CD4-positive, alpha-beta T cell treated with Interleukin-6 for 4 hours (primary cell): Measurements from ENCODE around the gene SPSB1.
A peak's percentile ranks its signal among the peaks of the same experiment; 100 is the strongest.

ENCODE experiments used
- DNase-seq: peaks from one replicate; pipeline ENCODE4 v3.0.0-alpha.2; 2020; ENCODE audit warnings: mixed read lengths

SPSB1 gene

DNA sequence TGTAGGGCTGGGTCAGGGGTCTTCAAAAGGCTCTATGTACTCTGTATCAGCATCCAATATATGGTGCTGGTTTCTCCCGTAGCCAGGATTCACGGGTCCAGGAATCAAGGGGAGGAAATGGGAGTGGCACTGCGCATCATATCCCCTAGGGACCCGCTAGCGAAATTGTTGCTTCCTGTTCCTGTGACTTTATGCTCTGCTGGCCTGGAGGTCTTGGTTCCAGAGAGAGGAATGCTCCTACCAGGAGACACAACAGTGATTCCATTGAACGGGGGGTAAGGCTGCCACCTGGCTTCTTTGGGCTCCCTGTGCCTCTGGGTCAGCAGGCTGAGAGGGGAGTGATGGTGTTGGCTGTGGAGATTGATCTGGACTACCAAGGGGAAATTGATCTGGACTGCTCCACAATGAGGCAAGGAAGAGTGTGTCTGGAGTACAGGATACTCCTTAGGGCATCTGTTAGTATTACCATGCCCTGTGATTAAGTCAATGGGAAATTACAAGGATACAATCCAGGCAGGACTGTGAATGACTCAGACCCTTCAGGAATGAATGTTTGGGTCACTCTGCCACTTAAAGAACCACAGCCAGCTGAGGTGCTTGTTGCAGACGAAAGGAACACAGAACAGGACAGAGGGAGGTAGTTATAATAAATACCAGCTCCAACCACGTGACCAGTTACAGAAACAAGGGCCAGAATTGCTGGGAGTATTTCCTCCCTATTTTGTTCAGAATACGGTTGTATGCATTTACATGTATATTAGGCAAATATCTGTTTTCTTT is 10.2 kb downstream of the SPSB1 start:
- no peak for DNase-seq

DNA sequence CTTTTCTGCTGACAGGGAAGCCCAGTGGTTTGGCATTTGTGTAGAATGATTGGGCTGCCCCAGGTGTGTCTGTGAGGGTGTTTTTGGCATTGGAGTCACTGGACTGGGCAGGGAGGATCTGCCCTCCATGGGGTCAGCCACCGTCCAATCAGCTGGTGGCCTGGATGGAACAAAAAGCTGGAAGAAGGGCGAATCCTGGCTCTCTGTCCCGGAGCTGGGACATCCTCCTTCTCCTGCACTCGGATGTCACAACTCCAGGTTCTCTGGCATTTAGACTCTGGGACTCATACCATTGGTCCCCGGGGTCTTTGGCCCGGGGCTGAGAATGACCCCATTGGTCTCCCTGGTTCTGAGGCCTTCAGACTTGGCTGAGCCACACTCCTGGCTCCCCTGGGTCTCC is 11.2 kb downstream of the SPSB1 start:
- no peak for DNase-seq

DNA sequence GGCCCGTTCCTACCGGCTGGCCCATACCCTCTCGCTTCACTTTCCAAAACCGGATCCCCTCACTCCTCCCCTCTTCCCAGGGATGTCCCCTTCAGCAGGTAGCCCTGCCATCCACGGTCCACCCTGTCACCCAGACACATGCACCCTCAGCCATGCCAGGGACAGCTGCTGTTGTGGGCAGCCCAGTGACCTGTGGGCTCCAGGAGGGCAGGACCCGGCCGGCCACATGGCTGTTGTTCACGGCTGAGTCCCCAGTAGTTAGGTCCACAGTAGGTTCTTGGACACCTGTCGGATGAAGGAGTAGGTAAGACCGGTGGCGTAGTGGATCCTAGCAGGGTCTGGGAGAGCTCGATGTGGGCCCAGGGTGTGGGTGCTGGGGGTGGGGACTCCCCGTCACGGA is 12.5 kb downstream of the SPSB1 start:
- no peak for DNase-seq

DNA sequence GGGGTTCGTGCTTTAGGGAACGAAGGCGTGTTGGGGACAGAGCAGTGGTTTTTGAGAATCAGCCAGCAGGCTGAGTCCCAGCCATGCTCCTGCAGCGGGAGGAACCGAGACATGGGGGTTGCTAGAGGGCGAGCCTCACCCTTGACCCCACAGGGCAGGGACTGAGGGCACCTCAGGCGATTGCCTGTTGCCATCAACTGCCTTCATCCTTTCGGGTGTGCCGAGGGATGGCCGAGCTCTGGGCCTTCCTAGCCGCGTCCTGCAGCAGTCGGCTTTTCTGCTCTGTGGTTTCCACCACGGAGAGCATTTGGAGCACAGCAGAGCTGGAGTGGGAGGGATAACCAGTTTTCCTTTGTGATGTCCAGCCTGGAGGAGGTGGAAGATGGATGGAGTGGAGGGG is 13.3 kb downstream of the SPSB1 start:
- DNase-seq: no peak

DNA sequence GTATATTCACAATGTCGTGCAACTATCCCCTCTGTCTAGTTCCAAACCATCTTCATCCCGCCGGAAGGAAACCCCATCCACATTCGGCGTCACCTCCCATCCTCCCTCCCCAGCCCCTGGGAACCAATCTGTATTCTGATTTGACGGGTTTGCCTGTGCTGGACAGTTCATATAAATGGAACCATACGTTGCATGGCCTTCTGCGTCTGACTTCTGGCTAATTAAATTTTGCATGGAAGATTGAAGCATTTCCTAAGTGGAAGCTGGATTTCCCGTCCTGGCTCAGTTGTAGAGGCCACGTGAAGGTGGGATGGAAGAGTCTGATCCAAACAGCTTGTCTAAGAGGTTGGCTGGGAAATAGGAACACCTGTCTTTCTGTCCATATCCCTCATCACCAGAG is 14.6 kb downstream of the SPSB1 start:
- DNase-seq: no peak

DNA sequence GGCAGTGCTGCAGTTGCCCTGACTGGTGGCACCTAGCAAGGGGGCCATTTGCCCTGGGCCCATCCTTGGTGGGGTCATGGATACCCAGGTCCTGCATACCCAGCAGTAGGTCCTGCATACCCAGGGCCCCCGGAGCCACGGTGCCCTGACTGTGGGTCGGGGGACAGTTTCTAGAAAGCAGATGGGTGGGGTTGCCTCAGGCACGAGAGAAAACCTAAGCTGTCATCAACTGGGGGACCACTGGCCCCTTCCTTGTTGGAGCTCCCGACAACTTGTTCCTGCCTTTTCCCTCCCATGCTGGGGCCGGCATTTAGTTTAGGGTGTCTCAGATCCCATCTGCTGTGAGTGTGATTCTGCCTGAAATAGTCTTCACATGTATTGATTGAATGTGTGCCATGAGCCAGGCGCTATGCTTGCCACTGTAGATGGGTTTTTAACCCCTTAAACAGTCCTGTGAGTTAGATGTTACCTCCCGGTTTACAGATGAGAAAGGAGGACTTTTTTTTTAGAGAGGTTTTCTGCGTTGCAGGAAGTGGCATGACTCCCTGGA is 15.6 kb downstream of the SPSB1 start:
- DNase-seq: no peak

DNA sequence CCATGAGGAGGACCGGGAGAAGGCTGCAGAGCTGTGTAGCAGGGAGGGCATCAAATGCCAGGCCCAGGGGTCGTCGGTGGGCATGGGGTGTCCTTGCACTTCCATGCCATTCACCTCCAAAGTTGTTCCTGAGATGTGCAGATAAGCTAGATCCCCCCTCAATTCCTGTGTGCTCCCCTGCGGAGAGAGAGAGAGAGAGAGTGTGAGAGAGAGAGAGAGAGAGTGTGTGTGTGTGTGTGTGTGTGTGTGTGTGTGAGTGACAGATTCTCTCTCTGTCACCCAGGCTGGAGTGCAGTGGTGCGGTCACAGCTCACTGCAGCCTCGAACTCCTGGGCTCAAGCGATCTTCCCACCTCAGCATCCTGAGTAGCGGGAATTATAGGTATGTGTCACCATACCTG is 16.4 kb downstream of the SPSB1 start:
- DNase-seq: no peak

DNA sequence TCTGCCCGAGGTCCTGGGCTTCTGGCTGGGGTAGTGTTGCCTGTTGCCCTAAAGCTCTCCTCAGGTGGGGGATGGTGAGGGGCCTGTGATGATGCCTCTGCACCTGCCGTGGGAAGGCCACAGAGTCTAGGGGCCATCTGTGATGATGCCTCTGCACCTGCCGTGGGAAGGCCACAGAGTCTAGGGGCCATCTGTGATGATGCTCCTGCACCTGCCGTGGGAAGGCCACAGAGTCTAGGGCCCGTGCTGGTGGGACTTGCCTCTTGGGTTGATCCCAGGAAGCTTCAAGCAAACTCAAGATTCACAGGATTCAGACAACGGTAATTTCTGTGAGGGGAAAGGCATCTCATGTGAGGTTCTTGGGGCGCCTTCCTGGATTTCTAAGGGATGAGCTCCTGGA is 17.3 kb downstream of the SPSB1 start:
- no peak for DNase-seq

DNA sequence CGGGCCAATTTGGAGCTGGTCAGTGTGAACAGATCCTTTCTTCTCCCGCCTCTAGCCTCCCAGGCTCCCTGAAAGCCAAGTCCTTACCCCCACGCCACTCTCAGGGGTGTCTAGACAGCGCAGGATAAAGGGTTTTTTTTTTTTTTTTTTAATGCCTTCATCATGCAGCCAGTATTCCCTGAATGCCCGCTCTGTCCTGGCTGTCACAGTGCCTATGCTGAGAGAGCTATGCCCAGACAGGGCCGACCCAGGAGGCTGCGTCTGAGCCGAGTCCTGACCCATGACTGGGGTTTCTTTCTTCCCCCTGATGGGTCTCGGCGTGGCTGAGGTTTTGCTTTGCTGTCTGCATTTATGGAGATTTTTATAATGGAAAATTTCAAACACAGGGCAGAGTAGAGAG is 18.3 kb downstream of the SPSB1 start:
- DNase-seq: no peak

DNA sequence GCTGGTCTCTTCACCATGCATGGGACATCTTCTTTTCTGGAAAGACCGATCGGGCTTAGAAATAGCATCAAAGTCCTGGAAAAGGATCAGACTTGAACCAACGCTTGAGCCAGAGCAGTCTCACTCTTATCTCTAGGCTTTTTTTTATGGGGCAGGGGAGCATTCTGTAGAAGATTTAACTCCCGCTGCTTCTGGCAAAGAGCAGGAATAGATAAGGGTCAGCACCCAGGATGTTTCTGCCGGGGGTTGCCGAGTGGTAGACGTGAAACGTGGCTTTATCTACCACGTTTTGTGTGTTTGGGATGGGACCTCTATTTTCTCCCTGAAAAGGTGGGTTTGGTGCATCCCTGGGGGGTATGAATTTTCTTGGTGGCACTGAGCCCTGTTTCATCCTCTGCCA is 18.8 kb downstream of the SPSB1 start:
- DNase-seq: no peak

DNA sequence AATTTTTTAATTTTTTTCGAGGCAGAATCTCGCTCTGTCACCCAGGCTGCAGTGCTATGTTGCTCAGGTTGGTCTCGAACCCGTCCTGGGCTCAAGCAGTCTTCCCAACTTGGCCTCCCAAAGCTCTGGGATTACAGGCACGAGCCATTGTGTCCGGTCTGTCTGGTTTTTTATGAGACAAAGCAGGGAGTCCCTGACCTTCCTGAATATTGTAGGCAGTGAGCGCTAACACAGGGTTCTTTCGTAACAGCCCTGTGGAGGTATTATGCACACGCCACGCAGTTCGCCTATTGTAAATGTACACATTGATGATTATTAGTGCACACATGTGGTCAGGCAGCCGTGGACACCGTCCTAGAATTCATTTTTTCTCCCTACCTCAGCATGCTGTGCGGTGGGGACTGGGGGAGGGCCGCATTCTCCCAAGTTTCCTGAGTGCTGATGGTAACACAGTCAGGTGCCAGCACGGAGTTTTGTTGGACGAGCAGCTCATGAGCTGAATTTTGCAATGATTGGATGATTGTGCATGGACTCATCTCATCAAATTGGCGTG is 19.6 kb downstream of the SPSB1 start:
- DNase-seq: no peak

DNA sequence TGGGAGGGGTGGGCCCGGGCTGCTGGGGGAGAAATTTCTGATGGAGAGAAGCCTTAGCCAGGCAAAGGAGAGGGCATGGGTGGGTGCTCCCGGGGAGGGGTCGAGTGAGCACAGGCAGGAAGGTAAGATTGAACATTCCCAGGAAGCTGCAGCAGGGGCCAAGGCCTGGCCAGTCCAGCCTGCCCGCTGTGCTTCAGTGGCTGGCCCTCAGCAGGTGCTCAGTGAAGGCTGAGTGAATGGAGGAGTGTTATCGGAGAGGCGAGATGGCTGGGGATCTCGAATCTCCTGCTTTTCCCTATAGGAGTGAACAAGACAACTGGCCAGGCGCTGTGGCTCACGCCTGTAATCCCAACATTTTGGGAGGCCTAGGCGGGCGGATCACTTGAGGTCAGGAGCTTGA is 20.9 kb downstream of the SPSB1 start:
- DNase-seq: no peak

DNA sequence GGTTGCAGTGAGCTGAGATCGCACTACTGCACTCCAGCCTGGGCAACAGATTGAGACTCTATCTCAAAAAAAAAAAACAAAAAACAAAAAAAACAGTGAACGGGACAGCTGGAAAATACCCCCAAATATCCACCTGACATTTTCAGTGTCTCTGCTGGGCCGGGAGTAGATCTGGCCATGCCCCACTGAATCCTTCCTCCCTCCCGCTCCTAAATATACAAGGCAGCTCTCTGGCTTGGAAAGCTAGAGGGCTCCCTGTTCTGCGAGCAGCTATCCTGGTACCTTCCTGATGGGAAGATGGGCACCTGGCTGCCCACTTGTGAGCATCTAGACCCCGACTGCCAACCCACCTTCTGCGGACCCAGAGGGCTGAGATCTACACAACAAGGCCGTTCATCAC is 21.4 kb downstream of the SPSB1 start:
- no peak for DNase-seq

DNA sequence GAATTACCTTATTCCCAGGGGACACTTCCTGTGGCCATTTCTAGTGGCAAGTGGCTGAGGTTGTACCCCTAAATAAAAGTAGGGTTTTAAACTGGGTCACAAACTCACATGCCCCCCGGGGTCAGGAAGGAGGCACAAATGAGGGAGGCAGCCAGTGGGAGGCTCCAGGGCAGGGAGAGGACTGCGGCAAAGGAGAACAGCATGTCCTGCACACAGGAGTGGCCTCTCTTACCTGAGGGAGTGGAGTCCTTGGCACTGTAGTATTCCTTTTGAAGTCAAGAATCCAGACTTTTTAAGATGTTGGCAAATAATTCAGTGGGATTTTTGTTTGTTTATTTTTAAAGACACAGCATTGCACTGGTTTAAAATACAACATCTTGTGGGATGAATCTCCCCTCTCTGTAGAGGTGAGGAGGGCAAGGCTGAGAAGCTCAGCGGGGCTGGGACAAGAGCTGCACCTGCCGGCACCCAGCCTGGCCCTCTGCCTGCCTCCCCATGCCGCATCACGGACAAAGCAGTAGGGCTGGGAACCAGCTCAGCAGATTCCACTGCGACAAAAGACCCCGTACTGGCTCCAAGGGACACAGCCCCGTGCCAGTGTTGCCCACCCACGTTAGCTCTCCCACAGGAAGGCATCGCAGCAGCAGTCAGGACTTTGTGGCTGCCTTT is 22.2 kb downstream of the SPSB1 start:
- no peak for DNase-seq

DNA sequence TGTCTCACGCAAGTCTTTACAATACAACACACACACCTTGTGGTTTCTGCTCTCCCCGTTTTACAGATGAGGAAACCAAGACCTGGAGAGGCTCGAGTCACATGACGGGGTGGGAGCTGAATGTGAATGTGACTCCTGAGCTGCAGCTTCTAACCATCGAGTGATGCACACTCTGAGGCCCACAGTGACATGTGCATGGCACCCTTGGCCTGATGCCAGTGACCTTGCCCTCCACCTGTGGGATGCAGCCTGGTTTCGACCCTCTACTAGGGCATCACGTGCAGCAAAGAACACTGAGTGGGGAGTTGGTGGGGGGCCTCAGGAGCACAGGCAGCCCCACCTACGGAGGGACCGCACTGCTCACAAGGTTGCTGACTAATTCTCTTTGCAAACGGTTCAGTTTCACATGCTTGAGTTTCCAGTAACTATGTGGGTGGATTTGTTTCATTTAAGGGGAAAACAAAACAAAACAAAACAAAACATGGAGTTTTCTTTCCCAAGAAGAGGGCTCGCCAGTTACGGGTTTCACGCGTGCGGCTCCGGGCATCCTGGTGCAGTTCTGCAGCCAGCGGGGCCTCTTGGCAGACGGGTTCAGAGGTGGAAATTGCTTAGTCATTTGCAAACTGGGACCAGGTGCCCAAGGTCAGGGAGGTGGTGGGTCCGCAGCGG is 22.9 kb downstream of the SPSB1 start:
- DNase-seq: peak; percentile 30

DNA sequence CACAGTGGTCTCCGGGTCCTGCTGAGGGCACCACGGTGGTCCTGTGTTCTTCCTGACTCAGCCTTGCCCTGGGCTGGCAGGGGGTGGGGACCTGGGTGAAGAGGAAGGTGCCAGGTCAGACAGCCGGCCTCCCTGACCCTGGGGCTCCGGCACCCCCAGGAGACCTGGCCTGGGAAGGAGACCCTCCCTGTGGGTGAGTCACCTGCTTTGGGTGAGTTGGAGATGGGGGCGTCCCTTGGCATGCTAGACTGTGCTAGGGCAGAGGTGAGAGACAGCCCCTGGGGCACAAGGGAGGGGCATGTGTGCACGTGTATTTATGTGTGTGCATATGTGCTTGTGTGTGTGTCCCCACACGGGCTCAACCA is 23.4 kb downstream of the SPSB1 start:
- DNase-seq: no peak

DNA sequence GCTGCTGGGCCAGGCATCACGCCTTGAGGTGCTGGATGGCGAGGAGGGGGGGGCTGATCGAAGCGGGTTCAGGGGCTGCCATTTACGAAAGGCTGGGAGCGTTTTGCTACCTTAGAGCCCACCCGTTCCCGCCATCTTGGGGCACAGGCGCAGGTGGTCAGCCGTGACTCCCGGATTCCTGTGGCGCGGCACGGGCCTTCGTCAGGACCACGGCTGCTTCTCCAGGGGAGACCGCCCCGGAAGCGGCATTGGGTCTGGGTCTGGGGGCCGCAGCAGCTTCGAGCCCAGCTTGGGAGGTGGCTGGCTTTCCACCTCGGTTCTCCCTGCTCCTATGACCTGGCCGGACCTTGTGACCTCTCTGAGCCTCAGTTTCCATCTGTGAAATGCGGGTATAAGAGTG is 23.8 kb downstream of the SPSB1 start:
- DNase-seq: no peak

DNA sequence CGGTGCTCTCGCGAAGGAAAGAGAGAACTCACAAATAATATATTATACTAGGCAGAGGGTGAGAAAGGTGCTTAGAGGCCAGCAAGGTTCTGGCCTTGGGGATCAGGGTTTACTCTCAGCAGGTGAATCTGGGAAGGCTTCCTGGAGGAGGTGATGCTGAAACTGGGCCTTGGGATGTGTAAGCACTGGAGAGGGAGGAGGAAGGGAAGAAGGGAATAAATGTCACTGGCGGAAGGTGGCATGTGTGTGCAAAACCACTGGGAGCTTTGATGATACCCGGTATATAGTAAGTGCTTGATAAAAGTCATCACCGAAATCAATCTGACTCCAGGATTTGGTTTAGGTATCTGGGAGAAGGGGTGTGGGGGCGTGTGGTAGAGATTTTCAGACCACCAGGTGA is 24.4 kb downstream of the SPSB1 start:
- DNase-seq: no peak

DNA sequence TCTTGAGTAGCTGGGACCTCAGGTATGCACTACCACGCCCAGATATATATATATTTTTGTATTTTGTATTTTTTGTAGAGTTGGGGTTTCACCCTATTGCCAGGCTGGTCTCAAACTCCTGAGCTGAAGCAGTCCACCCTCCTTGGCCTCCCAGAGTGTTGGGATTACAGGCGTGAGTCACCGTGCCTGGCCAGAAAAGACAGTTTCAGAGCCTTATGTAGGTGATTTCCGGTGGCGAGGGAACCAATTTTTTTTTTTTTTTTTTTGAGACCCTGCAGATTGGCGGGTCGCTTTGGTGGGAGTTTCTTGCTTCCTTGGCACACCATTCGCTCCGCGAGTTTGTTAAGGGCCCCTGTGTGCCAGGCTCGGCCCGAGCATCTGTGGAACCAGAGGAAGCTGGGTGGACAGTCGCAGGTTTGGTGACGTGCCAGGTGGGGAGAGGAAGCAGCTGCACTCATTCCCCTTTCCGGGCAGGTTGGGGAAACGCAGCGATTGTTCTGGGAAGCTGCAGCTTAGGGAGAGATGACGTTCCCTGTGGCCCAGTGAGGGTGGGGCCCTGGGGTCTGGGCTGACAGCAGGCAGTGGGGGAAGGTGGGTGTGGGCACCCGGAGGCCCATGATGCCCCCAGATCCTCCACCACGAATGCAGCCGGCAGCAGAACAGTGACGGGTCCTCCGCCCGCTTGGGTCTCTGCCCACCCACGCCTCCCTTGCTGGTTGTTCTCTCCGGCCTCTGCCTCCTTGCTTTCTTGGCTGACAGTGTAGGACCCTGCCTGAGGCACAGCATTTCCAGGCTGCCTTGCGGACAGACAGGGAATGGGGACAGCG is 25.1 kb downstream of the SPSB1 start:
- DNase-seq: no peak

DNA sequence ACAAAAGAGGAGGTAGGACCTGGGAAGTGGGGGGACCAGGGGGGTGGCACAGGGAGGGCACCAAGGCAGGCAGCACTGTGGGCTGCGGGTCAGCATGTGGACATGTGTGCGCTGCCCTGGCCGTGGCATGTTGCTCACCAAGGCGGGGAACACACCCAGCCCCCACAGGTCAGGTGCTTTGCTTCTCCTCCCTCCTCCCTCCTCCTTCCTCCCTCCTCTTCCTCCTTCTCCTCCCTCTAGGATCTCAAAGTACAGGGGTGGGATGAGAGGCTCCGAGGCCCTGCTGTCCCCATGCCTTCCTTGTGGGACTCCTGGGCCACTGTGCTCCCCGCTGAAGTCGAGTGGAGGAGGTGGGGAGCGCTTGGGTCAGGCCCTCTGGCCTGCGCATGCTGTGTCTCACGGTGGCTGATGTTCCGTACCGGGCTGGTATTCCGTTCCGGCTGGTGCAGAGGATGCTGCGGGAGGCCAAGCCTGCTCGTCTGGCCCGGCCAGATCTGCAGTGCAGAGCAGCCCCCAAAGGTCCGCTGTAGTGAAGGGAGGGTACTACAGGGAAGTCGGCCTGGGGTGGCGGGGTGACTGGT is 26.6 kb downstream of the SPSB1 start:
- DNase-seq: no peak

DNA sequence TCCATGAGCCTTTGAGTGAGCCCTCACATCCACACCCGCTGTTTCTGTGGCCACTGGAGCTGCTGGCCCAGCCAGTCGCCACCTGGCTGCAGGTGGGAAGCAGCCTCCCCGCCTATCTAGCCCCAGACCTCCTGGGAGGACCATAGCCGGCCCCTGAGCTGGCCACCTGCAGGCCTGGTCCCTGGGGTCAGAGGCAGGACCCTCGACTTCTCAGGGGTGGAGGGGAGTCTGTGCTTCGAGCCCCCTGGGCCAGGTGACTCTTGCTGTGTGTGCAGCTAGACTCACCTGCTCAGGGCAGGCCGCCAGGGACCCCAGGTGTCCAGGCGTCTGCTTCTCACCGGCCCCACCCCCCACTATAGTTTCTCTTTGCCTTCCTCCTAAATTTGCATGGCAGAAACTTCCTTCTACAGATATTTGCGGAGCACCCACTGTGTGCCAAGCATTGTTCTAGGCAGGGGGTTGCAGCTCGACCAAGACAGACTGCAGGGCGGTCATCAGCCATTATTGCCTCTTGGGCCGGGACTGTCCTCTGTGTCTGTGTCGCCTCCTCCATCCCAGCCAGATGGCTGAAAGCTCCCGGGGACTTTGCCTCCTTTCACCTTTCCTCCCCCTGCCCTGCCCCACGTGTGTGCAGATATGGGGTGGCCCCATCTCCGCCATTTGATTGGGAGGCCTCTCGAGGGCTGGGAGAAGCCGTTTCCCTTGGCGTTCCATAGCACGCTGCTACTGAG is 27.3 kb downstream of the SPSB1 start:
- no peak for DNase-seq
